WERI-Rb-1 (cell line): ENCODE measurements around the gene SOD2.

Source experiments
- DNase-seq: peaks from one replicate; pipeline ENCODE4 v3.0.0-alpha.2; 2020
- H3K27ac ChIP-seq: fragments of 250-450 bp; sonication (Bioruptor Pico); 2 replicates; pipeline ENCODE4 v1.5.1; 2020; ENCODE audit warnings: mild to moderate bottlenecking, moderate library complexity
- H3K27me3 ChIP-seq: fragments of 250-450 bp; sonication (Bioruptor Pico); 2 replicates; pipeline ENCODE4 v1.5.1; 2021; ENCODE audit warnings: mild to moderate bottlenecking, low read depth, moderate library complexity; ENCODE audit not compliant: insufficient read depth, severe bottlenecking
- H3K36me3 ChIP-seq: fragments of 250-450 bp; sonication (Bioruptor Pico); 2 replicates; pipeline ENCODE4 v1.5.1; 2020; ENCODE audit warnings: mild to moderate bottlenecking, moderate library complexity
- H3K4me3 ChIP-seq: 2 replicates; pipeline ENCODE4 v1.5.1; 2011; ENCODE audit warnings: low read depth, mild to moderate bottlenecking, control low read depth, low read length
- H3K9me3 ChIP-seq: fragments of 250-450 bp; sonication (Bioruptor Pico); 2 replicates; pipeline ENCODE4 v1.5.1; 2021; ENCODE audit warnings: mild to moderate bottlenecking, moderate library complexity; ENCODE audit not compliant: severe bottlenecking
- TF ChIP-seq, protein P1 (sequence below): IDR thresholded peaks from 2 replicates; pipeline ENCODE4 v1.5.1; 2011; ENCODE audit warnings: low read depth, mild to moderate bottlenecking, control low read depth, inconsistent platforms, low read length

Gene SOD2

DNA sequence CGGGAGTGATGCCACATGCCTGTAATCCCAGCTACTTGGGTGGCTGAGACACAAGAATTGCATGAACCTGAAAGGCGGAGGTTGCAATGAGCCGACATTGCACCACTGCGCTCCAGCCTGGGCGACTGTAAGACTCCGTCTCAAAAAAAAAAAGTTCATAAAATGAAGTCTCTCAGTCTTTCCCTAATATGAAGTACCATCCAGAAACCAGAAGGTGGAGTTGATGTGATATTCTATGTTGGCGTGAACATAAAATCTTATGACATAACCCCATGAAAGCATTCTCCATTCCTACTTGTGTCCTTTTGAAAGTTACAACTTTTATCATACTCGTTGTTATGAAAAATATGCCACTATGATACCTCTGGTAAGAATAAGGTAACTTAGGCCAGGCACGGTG is 5.7 kb downstream of the SOD2 start:
- Histone ChIP-seq H3K9me3 (no peaks in the 10 kb centered on the region), H3K27ac (no peak overlapping the region), H3K27me3 (no peaks in the 10 kb centered on the region), H3K4me3 (no peak overlapping the region), H3K36me3 (peaks cover 65% of the 10 kb centered on the region)
- DNase-seq = no peak
- TF ChIP-seq, protein P1, sequence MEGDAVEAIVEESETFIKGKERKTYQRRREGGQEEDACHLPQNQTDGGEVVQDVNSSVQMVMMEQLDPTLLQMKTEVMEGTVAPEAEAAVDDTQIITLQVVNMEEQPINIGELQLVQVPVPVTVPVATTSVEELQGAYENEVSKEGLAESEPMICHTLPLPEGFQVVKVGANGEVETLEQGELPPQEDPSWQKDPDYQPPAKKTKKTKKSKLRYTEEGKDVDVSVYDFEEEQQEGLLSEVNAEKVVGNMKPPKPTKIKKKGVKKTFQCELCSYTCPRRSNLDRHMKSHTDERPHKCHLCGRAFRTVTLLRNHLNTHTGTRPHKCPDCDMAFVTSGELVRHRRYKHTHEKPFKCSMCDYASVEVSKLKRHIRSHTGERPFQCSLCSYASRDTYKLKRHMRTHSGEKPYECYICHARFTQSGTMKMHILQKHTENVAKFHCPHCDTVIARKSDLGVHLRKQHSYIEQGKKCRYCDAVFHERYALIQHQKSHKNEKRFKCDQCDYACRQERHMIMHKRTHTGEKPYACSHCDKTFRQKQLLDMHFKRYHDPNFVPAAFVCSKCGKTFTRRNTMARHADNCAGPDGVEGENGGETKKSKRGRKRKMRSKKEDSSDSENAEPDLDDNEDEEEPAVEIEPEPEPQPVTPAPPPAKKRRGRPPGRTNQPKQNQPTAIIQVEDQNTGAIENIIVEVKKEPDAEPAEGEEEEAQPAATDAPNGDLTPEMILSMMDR = no peak

GRCh38 chr6:159686703-159687102 is 6.3 kb downstream of the SOD2 start:
- Histone ChIP-seq H3K4me3 (no peak overlapping the region), H3K27me3 (no peaks in the 10 kb centered on the region), H3K36me3 (peaks cover 71% of the 10 kb centered on the region), H3K27ac (no peak overlapping the region), H3K9me3 (no peaks in the 10 kb centered on the region)
- DNase-seq = no peak
- TF ChIP-seq, protein P1 = no peak

DNA sequence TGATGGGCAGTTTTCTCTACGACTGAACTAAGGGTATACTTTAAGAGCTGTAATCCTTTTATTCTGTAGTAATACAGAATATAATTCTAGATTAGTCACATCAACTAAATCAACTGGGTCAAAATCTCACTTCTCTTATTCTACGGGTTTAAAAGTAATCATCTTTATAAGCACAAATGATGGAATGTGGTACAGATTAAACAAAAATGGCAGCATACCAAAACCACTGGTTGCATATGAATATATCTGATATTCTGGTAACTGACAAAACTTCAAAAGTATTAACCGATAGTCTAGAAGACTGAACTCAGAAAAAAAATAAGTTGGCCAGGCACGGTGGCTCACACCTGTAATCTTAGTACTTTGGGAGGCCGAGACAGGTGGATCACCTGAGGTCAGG is 7.0 kb downstream of the SOD2 start:
- Histone ChIP-seq H3K4me3 (no peak overlapping the region), H3K27me3 (no peaks in the 10 kb centered on the region), H3K36me3 (peaks cover 78% of the 10 kb centered on the region), H3K27ac (no peak overlapping the region), H3K9me3 (no peaks in the 10 kb centered on the region)
- TF ChIP-seq, protein P1 = no peak
- DNase-seq = no peak

- Histone ChIP-seq H3K36me3 (peaks cover 76% of the 10 kb centered on the region), H3K27me3 (no peaks in the 10 kb centered on the region), H3K9me3 (no peaks in the 10 kb centered on the region), H3K4me3 (no peak overlapping the region), H3K27ac (no peak overlapping the region)
- TF ChIP-seq, protein P1 = no peak
- DNase-seq = no peak
These were observed 9.1 kb downstream of the SOD2 start for GRCh38 chr6:159684013-159684304.

DNA sequence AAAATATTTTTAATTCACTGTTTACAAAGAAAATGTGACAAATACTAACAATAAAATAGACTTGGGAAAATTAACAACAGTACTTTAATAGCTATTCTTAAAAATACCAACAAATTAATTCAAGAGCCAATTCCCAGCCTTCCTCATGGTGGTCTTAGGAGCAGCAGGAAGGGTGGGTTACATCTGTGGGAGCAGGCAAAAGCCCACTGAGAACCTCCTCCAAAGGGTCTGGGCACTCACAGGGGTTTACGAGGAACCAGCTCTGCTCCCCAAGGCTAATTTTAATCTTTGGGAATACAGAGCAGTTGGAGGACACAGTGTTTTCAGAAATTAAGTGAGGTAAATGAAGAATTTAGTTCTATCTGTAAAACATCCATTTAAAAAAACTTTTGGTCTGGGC is 10.2 kb downstream of the SOD2 start:
- no peak for DNase-seq
- TF ChIP-seq, protein P1 = no peak

DNA sequence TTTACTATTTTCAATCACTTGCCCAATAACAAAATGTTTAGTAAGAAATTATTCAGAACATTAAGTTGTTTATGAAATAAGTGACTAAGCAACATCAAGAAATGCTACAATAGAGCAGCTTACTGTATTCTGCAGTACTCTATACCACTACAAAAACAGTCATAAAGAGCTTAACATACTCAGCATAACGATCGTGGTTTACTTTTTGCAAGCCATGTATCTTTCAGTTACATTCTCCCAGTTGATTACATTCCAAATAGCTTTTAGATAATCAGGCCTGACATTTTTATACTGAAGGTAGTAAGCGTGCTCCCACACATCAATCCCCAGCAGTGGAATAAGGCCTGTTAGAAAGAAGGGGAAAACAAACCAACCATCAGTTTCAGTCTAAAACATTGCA is 10.7 kb downstream of the SOD2 start:
- TF ChIP-seq, protein P1 = no peak
- peaks cover 75% of the 10 kb centered on the region for H3K36me3 ChIP-seq
- no peaks in the 10 kb centered on the region for H3K9me3 ChIP-seq
- no peaks in the 10 kb centered on the region for H3K27me3 ChIP-seq
- no peak overlapping the region for H3K27ac ChIP-seq
- DNase-seq = no peak
- no peak overlapping the region for H3K4me3 ChIP-seq

More for the DNA sequence above, 10.2 kb downstream of the SOD2 start:
- Histone ChIP-seq H3K27ac (no peak overlapping the region), H3K27me3 (no peaks in the 10 kb centered on the region), H3K9me3 (no peaks in the 10 kb centered on the region), H3K4me3 (no peak overlapping the region), H3K36me3 (peaks cover 75% of the 10 kb centered on the region)
